CD4-positive, alpha-beta T cell treated with Interleukin-12 subunit alpha and Interleukin-12 subunit beta, for 1 hour (primary cell): ENCODE data around the gene MYL12A.
"Not testable (repeated sequence)": the region's sequence is repeated elsewhere in the genome, so short reads cannot be mapped to it uniquely, and the experiment has no call there.

Source experiments
- DNase-seq: peaks from one replicate; pipeline ENCODE4 v3.0.0-alpha.2; 2020

The MYL12A gene

DNA sequence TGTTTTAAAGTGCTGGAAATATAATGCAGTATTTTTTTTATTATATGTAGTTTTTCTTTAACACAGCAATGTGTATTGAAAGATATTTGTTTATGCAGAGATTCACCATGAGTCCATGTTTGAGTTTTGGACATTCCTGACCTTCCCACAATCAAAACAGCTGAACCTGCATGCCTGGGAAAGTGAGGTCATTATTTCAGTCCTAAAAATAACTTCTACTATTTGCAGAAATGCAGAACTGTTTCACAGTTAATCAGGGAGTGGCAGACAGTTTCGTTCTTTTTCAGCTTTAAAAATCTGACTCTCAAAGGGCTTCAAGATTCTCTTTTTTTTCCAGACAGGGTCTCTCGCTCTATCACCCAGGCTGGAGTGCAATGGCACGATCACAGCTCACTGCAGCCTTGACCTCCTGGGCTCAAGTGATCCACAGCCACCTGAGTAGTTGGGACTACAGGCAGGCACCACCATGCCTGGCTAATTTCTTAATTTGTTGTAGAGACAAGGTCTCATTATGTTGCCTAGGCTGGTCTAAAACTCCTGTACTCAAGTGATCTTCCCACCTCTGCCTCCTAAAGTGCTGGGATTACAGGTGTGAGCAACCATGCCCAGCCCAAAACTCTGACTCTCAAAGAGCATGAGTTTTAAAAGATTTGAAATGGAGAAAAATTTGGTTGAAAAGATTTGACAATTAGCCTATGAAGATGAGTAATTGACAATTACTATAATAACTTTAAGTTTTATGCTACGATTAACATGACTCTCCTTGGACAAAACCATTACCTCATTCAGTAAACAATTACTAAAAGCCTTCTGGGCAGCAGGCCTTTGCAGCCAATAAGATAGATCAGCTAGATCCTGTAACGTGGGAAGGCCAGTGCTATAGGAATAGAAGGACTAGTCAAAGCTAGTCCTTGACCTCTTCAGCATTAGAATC is 9.4 kb downstream of the MYL12A start:
- no peak for DNase-seq

DNA sequence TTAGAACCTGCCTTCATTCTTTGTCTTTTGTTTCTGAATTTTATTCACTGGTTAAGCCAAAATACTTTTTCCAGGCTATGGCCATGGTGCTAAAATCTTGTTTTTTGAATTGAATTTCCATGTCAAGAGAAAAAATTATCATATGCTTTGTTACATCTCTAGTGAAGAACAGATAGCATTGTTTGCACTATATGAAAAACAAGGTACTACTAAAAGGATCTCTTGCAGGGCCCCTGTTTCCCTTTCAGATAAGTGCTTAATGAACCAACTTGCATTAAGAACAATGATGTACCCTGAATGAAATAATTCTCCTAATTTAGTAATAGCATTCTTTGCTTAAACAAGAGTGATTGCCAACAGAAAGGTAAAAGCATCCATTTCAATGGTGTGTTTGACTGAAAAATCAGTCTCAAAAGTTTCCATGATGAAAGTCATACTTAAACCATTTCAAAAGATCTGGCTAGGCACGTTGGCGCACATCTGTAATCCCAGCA is 10.1 kb downstream of the MYL12A start:
- DNase-seq = no peak

DNA sequence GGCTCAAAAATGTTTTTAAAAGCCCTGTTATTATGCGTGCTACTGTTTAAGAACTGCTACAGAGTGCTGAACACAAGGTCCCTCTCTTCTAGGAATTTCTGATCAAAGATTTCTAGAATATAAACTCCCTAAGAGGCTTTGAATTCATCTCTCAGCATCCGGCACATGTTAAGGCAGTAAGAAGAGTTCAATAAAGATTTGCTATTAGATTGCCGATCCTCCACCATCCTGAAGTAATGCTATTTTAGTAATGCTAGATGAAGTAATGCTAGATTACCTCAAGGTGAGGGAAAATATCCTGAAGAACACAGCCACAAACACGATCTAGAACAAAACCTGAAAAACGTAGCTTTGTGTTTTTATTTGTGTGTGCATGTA is 13.4 kb downstream of the MYL12A start:
- DNase-seq = no peak

DNA sequence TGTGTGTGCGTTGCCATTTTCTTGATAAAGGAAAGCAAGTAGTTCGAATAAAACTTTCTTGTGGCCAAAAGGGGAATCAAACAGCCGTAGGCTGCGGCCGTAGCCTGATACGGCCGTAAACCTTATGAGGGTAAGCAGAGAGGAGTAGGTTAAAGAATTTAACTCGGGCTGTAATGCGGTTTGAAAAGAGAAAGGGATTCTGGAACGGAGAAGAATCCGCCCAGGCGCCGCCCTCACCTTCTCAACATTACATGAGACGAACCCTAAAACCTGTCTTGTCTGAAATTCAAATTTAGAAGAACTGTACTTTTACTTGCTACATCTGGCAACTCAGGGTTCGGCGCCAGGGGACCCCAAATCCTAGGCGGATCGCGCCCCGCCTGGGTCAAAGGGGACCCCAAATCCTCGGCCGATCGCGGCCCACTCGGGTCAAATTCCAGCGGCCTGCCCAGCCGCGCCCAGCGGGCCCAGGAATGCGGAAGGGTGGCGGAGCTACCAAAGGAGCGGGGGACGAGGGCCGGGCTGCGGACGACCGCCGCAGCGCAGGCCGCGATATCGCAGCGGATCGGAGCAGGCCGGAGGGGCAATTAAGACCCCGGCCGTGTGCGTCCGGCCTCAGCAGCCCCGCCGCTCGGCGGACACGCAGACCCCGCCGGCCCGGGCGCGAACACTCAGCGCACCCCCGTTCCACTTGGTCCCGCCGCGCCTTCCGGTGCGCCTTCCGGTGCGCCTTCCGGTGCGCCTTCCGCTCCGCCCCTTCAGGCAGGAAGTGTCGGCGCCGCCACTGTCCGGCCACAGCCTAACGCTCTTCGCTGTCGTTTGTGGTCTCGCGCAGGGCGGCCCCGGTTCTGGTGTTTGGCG is 14.0 kb downstream of the MYL12A start, which contains the start of gene MYL12B:
Gene MYL12B, plus strand, starts transcription at position 761 of the 861 bp plus-strand sequence. CDS start 10,766 bp downstream, outside the sequence.
- DNase-seq = peak; percentile 89

DNA sequence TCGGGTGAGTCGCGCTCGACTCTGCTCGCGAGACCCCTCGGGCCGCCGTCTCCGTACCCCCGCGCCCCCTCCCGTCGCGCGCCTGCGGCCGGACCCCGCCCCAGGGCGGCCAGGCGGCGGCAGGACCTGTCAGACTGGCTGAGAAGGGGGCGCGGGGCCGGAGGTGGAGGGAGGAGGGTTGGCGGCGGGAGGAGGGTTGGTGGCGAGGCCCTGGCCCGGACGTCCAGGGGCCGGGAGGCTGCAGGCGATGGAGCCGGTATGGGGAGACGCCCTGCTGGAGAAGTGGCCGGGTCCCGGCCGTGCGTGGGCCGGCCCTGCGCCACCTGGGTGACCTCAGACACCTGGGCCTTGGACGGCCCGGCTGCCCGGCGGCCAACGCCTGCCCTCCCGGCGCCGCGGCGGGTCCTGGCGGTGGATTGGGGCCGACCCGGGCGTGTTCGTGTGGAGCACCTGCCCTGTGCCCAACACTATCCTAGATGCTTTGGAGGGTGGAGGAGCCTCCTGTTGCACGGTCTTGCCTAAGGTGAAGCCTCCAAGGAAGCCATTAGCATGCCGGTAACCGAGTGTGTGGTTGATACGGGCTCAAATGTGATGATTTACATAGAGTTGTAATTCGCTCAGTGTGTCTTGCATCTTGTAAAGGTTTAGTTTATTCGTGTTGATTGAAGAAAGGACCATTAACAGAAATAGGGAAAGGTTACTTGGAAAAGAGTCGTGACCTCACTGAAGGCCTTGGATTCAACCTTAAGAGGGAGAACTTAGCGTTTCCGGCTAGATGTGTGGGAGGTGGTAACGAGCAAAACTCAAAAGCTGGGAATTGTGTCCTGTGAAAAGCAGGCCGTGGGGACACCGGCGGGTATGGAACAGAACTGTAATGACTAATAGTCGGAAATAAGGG is 14.9 kb downstream of the MYL12A start:
- peak; percentile 48 for DNase-seq

DNA sequence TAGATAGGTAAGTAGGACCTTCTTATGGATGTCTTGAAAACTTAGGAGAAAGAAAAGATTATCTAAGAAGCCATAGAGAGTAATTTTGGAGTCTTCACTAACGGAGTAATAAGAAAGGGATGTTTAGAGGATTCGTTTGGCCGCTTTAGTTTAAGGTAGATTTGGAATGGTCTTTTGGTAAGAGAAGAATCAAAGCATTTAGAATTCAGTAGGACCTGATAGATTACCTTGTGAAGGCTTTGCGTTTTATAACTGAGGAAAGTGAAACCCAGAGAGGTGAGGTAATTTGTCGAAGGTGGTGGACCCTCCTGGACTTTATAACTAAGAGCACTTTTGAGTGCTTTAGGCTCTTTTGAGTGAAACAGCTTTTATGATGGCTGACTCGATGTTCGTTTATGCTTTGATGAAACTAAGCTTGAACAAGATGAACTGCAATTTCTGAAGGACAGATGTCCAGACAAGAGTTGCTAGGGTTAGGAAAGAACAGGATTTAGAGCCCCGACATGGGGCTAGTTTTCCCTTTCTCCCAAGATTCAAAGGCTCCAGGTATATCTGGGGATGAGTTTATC is 15.6 kb downstream of the MYL12A start:
- no peak for DNase-seq

DNA sequence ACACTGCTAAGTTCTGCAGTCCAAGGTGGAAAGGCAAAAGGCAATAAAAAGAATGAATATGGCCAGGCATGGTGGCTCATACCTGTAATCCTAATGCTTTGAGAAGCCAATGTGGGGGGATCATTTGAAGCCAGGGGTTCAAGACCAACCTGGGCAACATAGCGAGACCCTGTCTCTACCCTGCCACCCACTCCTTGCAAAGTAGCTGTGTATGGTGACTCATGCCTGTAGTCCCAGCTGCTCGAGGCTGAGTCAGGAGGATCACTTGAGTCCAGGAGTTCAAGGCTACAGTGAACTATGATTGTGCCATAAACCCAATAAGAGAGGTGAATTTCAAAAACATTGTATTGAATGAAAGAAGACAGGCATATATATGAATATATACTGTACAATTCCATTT is 16.8 kb downstream of the MYL12A start:
- DNase-seq = no peak

DNA sequence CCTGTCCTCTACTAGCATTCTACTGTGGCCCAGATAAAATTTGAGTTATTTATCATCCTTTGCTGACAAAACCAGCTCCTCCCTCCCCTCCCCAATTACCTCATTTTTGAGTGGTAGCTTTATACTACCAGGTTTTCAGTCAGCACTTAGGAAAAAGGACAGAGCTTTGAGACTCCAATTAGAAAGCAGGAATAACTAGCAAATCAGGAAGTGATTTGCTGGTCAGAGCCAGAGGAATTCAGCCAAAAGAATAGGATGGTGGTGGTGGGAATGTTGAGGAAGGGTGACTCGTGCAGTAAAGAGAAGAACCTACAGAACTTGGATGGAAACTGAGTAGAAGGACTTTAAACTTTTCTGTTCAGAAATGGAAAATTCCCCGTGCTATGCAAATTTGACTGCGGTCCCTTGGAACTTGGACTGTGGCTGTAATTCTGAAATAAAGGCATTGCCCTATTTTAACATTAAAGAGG is 18.0 kb downstream of the MYL12A start:
- DNase-seq = no peak

DNA sequence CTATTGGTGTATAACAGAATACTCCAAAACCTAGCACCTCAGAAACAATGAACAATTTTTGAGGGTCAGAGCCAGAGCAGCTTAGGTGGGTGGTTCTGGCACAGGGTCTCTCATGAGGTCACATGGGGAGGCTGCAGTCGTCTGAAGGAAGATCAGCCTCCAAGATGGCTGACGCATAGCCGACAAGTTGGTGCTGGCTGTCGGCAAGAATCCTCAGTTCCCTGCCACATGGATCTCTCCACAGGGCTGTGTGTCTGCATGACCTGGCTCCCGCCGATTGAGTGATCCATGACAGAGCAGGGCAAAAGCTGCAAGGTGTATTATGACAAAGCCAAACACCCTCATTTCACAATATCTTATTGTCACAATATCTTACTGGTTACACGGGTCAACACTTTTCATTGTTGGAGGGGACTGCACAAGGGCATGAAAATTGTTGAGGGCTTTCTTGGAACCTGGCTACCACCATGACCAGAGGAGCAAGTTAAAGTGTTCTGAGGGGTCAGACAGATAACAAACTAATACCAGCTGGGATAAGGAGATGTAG is 18.5 kb downstream of the MYL12A start:
- DNase-seq = no peak

DNA sequence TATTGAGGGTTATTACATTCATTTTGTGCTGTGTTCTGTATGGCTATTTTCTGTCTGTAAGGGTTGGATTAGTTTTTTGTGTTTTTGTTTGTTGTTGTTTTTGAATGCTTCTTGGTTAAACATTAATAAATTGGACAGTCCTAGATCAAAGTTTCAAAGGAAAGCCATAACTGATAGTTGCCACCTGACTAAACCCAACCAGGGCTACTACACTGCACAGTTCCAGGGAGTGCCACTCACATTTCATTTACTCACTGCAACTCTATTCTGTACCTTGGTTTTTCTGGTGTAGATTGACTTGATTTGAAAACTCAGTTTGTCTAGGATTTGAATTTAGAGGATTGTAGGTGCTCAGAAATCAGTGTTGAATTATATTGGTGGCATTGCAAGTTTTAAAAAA is 20.7 kb downstream of the MYL12A start:
- DNase-seq = no peak

DNA sequence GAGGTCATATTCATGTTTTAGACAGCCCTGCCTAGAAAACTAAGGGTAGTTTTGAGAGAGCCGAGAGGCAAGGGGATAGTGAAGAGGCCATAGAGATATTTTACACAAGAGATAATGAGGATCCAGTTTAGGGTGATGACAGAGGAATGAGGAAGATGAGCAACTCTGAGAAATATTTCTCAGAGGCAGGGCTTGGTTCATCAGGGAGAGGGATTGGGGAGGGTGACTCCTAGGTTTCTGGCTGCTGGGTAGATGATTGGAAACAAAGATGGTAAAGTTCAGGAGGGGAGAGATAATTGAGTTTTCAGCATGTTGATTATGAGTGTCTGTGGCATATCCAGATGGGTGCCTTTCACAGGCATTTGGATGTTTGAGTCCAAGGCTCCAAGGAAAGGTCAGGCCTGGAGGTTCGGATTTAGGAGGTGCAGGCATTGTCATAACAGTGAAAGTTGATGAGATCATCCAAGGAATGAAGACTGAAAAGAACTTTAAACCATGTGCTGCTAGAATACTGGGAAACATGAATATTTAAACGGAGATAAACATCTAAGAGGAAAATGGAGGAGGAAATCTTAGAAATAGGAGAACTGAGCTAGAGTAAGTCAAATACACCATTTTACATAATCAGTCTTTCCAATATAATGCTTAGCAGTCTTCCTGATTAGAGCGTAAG is 21.8 kb downstream of the MYL12A start:
- DNase-seq = no peak

DNA sequence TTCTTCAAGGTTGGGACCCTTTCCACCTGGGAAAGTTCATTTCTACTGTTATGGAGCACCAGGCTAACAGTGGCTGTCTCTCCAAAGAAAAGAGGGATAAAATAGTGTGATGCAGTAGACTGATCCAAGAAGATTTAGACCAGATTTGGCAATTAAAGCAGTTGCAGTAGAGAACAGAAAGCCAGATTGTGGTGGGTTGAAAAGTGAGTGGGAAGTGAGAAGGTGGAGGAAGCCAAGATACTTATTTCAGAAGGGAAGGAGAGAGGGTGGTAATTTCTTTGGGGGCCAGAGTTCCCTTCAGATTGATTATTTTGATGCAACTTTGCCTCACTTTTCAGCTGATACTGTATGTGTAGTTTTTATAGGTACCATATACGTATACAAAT is 22.3 kb downstream of the MYL12A start:
- no peak for DNase-seq

DNA sequence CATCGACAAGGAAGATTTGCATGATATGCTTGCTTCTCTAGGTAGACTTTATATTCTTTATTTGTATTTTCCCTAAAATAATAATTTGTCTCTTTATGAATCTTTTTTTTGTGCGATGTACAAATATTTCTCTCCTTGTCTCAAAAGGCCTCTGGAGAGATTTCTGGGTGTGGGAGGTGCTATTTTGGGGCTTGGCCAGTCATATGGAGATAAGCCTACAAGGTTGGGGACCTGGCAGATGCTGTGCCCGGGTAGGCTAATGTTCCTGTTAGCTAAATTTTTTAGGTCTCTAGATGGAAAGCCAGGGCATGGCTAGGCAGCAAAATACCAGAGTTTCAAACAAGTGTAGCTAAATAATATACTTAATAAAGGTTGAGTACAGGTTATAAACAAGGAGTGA is 25.4 kb downstream of the MYL12A start:
- no peak for DNase-seq

DNA sequence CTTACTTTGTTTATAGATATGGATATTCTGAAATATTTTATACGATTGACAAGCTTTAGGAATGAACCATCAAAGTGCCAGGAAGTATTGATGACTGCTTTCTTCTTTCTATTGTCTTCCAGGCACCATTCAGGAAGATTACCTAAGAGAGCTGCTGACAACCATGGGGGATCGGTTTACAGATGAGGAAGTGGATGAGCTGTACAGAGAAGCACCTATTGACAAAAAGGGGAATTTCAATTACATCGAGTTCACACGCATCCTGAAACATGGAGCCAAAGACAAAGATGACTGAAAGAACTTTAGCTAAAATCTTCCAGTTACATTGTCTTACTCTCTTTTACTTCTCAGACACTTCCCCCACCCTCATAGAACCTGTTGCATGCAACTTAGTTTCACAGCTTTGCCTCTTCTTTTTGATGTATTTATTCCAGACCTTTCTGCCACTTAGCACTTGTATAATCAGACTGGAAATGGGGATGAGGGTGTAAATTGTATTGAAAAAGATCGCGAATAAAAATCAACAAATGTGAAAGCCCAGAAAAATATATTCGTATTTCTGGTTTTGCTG is 30.1 kb downstream of the MYL12A start:
- DNase-seq = not testable (repeated sequence)

DNA sequence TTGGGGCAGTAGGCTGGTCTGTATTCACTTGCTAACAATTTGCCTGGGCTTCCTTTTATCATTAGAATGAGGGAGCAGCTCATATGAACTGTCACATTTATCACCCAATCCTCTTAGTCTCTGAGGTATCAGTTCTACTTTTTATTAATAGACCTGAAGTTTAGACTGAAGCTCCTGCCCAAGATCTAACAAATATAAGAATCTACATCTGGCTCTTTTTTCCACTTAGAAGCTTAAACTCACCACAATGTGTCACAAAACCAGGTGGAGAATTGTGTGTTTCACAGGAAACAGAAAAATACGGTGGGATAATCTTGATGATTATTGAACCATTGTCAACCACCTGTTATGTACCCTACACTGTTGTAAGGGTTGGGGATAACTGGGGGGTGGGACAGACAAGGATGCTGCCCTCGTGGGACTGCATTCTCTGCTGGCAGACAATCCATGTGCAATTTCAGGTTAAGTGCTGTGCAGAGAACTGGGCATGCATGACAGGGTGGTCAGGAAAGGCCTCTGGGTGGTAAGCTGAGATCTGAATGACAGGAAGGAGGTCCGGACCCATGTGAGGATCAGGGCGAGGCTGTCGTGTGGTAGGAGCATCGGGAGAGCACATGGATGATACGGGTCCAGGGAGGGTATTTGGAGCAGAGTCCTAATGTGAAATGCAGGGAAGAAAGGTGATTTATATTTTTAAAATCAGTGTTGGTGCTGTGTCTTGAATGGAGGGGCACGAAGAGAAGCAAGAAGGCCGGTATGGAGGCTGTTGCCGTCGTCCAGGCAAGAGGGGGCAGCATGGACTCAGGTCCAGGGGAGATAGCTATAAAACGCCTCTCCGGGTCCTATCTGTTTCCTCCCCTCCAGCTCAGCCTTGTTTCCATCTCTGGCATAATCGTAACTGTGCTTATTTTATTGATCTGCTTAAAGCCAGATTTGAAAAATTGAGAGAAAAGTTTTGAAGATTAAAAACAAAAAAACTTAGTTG is 31.9 kb downstream of the MYL12A start:
- DNase-seq = no peak

DNA sequence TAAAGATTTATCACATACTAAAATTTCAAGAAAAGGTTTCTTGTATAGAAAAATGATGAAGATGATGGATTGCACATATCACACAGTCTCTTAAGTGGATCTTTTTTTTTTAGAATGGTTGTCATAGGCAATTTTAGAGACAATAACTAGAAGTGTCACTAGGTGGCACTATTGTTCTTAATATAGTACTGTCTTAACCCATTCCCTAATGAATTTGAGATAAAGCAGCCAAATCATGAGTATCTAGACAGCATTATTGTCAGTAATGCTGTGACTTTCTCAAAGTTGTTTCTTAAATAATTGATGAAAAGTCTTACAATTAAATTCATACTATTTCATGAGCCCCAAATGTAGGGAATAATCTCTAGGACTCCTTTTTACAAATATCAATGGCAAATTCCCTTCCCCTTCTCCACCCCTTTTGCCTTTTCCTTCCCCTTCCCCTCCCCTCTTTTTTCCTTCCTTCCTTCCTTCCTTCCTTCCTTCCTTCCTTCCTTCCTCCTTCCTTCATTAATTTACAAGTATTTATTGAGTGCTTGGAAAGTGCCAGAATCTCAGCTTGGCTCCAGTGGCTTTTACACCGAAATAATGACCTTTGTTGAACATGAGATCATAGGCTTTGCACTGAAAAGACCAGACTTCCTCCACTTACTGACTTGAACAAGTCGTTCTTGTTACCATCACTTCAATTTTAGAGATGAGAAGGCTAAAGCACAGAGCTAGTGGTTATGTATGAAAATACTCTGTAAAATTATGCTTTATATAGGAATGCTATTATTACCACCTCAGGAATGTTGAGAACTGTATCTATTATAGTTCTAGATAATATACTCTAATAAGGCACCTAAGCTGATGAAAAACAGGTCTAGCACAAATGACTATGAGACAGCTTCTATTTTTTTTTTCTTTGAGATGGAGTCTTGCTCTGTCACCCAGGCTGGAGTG is 34.1 kb downstream of the MYL12A start:
- DNase-seq = peak; percentile 83

DNA sequence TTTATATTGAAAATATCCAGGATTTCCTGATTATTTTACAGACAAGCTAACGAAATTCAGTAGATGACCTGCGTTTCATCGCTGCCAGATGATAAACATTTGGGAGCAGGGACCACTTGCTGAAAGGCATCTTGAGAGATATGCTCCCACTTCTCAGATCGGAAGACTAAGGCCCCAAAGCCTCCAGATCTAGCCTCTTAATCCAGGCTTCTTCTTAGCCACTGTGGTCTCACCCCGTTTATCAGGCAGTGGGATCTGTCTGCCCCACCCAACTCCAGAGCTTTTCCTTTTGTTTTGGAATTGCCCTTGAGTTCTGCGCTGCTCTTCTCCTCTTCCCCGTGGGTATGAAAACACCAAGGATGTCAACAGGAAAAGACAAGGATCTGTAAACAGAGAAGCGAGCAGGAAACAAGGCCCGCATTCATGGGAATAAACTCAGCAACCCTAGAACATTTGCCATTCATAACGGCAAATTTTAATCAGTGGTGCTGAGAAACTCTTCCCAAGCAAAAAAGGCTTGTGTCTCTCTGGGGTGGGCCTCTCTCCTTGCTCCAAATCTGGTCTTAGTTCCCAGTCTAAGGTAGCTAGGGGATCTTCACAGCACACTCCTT is 35.8 kb downstream of the MYL12A start:
- no peak for DNase-seq

DNA sequence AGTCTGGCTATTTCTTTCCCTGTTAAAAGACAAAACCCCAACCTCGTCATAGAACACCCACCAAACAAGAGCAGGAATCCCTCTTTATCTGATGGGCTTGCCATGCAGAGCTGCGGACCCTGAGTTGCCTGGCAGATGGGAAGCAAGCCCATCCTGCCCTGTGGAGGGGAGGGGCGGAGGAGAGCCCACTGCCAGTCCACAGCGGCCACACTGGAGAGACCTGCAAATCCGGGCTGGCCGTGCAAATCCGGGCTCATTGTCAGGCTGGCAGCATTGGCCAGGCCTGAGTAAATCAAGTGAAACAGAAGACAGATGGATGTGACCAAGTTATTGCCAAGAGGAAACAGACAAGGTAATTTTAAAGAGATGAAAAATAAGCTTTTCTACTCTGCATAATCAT is 36.3 kb downstream of the MYL12A start:
- DNase-seq = no peak
